NCI-H446 treated with DMSO at 0.1 percent for 48 hours (cell line): ENCODE data around the gene TMEM184C.

Experiments used
- DNase-seq: peaks from one replicate; lab custom pipeline; 2025; lab: John Stamatoyannopoulos, UW

Gene TMEM184C

DNA sequence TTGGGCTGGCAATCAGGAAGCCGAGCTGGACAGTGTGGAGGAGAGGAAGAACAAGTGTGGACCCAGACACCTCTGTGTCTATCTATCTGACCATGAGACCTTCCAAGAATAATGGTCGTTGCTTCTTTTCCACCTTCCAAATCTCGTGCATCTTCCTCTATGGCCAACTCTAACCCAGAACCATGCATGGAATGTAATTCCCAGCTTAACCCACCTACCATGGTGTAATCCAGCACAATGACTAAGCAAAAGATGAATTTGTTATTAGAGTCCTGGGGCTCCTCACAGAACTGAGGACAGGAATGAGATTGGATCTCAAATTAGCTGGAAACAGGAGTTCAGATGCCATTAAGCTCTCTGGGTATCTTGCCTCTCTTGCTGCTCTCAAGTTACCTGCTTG is 17.4 kb upstream of the TMEM184C start:
- DNase-seq, result no peak

DNA sequence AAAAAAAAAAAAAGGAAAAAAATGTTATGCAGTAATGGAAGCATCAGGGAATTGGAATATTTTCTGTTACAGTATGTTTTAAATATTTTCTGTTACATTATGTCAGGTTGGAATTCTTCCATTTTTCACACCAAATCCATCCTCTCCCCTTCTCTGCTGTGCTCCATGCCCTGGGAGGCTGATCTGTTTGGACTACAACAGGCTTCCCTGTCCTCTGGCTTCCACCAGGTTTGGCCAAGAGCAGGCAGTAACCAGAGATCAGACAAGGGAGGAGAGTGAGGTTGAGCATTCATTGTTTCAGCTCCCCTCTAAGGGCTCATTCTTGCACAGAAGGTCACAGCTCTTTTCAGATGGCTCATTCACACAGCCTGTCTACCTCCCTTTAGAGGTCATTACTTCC is 11.7 kb upstream of the TMEM184C start:
- DNase-seq, result no peak

DNA sequence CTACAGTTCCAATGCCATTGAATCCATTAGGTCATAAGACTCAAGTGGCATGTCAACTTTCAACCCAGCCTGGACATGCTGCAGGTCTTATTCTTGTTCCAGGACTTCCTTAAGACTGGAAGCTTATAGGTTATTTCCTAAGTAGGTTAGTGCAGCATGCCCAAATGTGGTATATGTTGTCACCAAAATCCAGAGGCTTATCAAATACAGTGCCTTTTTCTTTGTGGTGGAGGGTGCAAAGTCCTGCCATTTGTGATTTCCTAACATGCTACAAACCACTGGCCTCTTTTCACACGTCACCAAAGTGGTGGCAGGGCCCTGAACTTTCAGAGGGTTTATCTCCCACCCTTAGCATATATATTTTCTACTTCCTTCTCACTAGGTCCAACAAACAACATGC is 9.7 kb upstream of the TMEM184C start:
- DNase-seq, result no peak

DNA sequence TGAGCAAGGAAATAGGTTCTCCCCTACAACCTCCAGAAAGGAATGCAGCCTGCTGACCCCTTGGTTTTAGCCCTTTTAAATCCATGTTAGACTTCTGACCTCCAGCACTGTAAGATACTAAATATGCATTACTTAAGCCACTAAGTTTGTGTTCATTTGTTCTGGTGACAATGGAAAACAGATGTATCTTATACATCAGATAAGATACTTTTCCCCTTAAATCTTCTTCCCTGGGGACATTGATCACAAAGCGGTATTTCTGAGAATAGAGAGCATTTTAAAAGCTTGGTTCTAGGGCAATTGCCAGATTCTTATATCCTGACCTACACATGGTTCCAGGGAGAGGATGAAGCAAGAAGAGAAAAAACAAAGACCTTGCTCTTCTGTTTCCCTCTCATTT is 6.5 kb upstream of the TMEM184C start:
- DNase-seq, result no peak

DNA sequence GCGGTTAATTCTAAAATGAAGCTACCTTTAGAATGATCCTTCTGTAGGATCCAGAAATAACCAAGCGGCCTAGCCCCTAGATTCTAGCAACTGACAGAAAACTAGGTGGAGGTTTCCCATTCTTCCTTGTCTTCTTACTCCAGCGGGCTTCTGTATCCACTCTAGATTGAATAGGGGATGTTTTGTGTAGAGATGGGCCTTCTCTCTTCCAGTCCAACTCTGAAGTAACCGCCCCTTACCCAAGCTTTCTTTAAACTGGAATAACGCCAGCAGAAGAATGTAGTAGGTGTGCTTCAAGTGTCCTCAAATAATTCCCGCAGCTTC is 386 bp upstream of the TMEM184C start:
- no peak for DNase-seq

DNA sequence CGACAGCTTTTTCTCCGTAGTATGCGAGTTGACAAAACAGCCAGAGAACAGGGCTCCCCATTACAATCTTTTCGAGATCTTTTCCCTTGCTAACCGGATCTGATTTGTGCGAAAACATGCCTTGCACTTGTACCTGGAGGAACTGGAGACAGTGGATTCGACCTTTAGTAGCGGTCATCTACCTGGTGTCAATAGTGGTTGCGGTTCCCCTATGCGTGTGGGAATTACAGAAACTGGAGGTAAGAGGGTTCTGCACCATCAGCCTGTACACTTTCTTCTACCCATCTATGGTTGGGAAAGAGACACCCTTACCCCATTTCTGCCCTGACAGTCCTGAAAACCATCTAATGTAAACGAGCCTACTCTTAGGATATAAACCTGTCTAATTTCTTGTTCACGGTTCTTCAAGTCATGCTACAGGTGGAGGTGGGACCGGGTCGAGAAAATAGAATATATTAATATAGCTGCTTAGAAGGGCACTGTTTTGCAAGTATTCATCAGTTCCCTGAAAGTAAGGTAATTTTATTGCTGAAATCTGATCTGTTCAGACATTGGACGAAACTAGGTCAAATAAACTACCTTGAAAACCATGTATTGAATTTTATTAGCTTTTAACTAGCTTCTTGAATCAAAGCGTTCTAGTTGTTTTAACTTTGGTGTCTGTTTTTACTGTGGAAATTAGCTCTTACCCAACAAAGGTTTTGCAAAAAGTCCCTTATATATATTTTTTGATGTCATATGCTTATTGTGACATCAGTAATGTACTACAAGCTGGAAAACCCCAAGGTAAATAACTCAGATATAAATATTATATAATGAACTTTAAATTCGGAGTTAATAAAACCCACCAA is 869 bp downstream of the TMEM184C start:
- no peak for DNase-seq

DNA sequence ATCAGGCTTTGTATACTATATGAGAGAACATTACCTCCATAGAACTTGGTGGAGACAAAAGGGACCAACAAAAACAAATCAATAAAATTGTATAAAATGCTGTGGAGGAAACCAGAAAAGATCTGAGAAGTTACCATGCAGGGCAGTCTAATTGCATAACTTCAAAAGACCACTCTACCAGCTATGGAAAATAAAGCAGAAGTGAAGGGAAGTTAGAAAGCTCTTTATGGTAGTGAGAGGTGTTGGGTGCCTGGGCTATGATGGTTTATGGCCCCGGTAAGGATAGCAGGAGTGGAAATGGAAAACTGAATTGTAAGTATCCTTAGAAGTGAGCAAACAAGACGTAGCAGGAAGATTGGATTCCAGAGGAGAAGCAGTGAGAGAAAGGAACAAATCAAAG is 3.1 kb downstream of the TMEM184C start:
- no peak for DNase-seq

DNA sequence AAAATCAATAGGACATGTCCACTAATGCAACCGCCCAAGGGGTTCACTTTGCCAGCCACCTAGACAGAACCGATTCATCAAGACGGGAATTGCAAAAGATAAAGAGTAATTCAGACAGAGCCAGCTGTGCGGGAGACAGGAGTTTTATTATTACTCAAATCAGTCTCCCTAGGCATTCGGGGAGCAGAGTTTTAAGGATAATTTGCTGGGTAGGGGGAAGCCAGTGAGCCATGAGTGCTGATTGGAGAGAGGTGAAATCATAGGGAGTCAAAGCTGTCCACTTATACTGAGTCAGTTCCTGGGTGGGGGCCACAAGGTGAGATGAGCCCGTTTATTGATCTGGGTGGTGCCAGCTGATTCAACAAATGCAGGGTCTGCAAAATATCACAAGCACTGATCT is 8.5 kb downstream of the TMEM184C start:
- no peak for DNase-seq

DNA sequence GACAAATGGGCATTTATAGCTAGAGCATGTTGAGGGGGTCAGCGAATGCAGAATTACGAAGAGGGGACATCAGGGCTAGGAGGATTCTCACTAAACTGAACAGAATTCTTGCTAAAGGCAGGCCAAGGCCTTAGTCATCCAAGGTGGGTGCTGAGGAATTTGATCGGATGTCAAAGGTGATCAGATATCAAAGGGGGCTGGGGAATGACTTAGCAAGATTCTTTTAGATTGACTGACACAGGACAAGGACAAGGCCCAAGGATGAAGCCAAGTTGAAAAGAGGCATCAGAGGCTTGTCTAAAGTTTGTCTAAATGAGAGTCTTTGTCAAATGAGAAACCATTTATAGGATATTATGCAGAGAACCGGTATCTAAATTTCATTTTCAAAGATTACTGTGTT is 9.7 kb downstream of the TMEM184C start:
- no peak for DNase-seq

DNA sequence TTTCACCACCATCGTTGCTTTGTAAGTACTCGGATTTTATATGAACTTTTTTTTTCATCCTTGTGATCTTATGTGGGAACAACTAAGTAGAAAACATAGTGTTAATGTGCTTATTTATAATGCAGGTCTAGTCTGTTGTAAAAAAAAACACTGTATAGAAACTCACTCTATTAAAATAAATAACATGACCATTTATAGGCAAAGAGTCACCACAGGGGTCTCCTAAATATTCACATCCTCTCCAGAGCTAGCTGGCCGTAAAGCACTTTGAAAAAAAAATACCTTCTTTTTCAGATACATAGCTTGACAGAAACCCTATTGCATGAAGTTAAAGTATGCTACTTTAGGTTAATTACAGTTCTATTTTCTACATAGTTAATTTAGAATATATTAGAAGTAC is 11.2 kb downstream of the TMEM184C start:
- no peak for DNase-seq

DNA sequence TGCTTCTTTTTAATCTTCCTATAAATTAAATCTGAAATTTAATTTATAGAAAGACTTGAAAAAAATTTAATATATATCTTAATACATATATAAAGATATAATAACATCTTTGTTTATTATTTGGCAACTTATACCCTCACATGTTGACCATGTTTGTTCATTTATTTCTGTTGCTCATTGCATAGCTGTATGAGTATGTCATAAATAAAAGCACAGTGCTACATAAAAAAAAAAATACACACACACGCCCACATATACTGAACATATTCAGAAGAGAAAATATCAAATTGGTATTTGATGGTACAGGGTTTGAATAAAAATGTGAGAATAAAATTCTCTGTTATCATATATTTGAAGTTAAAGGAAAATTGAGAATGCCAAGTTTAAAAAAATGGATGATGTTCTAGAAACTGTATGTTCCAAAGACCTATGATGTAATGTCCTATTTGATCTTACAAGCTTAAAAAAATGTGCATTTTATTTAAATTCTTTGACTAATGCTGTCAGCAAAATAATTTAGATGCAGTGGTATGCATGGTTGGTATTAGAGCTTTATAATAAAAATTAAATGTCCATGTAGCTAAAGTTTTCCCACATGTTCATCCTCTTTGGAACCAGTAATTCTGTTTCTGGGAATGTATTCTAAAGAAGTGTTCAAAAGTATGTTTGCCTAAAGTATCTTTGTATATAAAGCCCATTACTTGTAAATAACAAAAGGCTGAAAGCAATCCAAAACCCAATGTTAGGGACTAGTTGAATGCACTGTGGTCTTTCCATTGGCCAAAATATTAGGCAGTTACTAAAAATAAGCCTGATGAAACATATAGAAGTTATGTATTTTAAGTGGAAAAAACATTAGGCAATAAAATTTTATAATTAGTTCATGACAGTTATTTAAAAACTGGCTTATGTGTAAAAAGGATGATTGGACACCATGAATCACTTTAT is 12.9 kb downstream of the TMEM184C start:
- no peak for DNase-seq

DNA sequence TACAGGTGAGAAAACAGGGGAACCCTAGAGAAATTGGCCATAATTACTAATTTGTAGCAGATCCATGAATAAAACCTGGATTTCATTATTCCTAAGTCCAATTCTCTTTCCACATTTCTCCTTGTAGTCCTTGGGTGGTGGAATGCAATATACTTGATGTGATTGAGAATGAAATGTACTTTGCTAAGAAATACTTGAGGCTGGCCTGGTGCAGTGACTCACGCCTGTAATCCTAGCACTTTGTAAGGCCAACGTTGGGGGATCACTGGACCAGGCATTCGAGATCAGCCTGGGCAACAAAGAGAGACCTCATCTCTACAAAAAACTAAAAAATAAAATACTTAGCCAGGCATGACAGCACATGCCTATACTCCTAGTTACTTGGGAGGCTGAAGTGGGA is 15.9 kb downstream of the TMEM184C start:
- DNase-seq, result no peak

DNA sequence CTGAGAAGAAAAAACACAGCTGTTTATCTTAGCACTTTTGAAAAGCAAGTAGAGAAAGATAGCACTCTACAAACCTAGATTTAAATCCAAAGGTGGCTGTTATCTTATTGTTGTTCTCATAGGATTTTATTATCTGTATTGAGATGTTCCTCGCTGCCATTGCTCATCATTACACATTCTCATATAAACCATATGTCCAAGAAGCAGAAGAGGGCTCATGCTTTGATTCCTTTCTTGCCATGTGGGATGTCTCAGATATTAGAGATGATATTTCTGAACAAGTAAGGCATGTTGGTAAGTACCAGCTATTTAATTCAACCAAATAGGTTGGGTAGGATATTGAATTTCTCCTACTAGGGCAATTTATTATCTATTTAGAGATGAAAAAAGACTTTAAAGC is 16.4 kb downstream of the TMEM184C start:
- no peak for DNase-seq

DNA sequence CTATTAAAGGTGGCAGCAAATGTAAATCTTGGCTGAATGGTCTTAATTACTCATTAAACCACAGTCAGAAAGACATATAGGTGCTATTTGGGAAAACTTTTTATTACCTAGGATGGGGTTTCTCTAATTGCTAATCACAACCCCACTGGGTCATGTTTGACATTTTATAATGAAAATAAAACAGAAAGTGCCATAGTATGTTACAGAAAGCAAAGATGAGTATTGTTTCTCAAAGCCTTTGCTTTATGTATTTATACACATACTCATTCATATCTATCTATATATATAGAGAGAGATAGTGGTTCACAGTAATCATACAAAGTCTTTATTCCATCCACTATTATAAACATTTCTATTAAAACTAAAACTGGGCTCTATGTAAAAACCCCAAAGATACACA is 18.2 kb downstream of the TMEM184C start:
- DNase-seq, result no peak

DNA sequence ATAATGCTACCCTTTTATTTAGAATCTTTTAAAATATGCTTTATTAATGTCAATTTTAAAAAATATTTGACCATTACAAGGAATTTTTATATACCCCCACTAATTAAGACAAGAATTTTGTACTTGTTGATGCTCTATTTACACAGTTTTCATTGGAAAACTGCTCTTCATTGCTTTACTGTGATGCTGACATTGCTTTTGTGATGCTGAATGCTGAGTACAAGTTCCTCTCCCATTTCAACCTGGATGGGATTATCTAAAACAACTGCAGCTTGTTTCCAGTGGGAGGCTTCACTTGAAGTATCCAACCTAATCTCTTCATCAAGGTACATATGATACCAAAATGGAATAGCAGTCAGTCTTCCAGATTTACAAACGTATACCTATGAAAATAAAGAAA is 21.2 kb downstream of the TMEM184C start:
- DNase-seq, result no peak

DNA sequence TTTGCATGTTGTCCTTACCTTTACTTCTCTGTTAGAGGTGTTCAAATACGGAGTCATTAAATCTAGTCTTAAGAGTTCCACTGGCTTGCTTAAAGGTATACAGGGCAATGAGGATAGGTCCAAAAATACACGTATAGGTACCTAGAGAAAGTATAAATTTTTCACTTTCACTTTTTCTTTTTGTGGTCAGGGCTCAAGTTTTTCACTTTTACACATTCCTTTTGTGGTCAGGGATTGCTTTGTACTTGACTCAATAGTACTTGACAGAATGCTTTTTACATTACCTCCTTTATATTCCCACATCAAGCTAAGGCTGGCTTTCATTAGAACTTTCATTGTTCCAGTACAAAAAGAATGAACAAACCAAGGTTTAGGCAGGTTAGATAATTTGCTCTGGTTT is 21.7 kb downstream of the TMEM184C start:
- no peak for DNase-seq

DNA sequence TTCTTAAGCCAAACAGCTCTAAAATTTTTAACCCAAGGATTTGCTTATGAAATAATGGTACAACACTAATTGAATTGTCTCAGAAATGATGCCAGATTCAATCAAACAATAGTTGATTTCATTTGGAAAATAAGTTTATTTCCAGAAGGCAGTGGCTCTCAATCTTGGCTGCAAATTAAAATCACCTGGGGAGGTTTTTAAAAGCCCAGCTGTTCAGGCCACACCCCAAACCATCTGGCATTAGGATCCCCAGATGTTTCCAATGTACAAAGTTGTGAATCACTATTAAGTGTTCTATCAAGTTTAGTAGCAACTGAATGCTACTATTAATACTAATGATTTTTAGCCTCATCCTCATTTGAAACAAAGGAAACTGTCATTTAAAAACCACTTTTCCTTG is 22.2 kb downstream of the TMEM184C start:
- no peak for DNase-seq

DNA sequence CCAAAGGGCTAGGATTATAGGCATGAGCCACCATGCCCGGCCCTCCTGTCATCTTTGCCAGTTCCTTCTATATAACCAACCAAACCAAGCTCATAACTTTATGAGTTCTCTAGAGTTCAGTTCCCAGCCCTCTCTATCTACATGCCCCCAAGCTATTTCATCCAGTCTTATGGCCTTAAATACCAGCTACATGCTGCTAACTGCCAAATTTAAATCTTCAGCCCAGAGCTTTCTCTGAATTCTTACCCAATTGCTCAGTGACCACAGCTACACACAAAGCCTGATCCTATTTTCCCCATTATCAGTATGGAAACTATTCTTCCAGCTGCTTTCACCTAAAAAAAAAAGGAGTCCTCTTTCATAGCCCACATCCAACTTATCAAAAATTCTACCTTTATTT is 23.1 kb downstream of the TMEM184C start:
- DNase-seq, result no peak

DNA sequence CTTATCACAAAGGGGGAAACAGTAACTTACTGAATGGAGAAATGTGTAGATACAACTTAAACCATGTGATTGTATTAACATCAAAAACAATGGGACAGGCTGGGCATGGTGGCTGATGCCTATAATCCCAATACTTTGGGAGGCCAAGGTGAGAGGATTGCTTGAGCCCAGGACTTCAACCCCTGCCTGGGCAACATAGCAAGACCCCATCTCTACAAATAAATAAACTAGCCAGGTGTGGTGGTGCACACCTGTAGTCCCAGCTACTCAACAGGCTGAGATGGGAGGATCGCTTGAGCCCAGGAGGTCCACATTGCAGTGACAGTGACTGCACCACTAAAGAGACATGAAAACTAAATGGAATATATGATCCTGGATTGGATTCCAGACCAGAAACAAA is 26.4 kb downstream of the TMEM184C start:
- no peak for DNase-seq

DNA sequence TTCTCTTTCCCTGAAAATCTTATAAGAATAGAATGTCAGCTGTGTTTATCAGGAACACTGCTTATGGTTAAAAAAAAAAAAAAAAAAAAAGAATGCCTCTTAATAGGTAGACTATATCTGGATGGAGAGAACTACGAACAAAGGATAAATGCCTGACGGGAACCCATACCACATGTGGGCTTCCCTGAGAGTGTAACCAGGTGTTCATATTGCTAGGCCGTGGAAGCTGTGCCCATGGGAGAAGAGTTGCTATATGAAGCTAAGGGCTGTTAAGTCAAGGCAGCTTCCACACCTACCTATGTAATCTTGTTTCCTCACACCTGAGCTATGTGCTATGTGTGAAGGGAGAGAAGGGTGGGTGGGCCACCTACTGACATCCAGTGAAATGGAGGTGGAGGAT is 27.3 kb downstream of the TMEM184C start:
- no peak for DNase-seq

DNA sequence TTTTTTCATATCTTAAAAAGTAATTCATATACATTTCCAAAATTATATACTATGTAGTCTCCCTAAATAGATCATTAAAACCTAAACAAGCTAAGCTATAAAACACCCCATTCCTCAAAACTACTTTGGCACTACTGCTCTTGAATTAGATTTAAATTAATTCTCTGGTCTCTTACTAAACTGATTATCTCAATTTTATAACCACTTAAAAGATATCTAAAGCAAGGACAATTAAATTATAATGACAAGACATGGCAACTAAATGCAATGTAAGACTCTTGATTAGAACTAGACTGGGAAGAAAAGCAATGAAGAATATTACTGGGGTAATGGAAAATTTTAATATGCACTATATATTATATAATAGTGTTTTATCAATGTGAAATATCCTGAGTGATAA is 27.9 kb downstream of the TMEM184C start:
- DNase-seq, result no peak

DNA sequence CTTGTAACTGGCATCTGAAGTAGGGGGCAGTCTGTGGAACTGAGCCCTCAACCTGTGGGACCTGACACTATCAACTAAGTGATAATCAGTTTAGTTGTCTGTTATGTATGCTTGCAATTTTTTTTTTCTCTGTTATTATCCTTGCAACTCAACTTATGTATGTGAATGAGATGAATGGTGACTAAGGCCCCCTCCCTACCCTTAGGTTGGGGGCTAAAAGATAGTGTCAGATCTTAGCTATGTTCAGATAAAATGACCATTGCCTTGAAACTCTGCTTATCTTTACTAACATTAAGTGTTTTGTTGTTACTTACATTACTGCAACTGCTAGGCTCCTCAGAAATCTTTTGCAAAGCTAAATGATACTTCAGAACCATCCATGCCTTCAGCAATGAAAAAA is 31.5 kb downstream of the TMEM184C start:
- DNase-seq, result no peak

DNA sequence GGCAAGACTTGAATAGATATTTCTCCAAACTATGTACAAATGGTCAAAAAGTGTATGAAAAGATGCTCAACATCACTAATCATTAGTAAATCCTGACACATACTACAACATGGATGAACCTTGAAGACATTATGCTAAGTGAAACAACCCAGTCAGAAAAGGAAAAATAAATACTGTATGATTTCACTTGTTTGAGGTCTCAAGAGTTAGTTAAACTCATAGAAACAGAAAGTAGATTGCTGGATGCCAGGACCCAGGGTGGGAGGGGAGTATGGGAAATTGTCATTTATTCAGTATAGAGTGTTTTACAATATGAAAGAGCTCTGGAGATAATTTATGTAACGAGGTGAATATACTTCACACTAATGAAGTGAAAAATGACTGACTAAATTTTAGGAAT is 34.4 kb downstream of the TMEM184C start:
- DNase-seq, result no peak
